ENCODE measurements around the gene CES3.
"Not testable (repeated sequence)": the region's sequence is repeated elsewhere in the genome, so short reads cannot be mapped to it uniquely, and the experiment has no call there.

CES3 gene

DNA sequence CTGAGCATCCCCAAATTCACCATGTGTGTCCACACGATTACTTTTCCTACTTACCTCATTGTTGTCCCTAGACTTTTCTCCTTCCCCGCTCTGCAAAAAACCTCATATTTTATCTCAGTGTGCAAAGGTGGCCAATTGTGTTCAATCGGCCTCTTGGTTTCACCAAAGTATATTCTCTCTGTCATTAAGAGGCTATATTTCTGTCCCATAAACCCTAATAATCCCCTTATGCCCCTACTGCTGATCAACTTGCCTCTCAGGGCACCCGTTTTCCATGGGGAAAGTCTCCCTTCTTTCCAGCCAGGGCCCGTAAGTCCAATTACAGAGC is 14.1 kb upstream of the CES3 start:
- DNase-seq = no peak

DNA sequence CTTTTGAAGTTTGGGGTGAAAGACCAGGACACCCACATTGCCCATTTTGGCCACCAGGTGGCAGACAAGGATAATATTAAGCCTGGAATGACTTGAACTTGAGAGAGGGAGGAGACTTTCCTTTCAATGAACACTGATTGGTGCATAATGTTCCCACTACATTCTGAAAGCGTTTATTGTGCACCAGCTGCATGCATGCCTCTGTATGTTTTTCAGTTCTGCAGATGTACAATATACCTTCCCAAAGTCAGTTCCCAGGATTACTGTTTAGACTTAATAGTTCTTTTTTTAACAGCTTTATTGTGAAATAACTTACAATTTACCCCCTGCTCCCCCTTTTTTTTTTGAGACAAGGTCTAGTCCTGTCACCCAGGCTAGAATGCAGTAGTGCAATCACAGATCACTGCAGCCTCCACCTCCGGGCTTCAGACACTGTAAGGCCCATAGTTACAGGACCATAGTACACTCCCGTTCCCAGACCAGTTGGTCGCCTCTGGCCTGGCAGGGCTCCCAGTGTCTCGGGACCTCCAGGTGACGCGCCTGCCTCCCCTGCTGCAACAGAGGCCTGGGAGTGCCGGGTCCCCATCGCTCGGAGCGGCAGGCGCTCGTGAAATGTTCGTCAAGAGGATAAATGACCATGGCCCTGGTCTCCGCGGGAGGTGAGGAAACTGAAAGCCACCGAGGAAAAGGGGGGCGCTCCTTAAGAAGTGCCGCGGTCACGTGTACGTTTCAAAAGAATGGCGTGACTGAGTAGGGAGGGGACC is 13.6 kb upstream of the CES3 start:
- DNase-seq = peak; percentile 52

DNA sequence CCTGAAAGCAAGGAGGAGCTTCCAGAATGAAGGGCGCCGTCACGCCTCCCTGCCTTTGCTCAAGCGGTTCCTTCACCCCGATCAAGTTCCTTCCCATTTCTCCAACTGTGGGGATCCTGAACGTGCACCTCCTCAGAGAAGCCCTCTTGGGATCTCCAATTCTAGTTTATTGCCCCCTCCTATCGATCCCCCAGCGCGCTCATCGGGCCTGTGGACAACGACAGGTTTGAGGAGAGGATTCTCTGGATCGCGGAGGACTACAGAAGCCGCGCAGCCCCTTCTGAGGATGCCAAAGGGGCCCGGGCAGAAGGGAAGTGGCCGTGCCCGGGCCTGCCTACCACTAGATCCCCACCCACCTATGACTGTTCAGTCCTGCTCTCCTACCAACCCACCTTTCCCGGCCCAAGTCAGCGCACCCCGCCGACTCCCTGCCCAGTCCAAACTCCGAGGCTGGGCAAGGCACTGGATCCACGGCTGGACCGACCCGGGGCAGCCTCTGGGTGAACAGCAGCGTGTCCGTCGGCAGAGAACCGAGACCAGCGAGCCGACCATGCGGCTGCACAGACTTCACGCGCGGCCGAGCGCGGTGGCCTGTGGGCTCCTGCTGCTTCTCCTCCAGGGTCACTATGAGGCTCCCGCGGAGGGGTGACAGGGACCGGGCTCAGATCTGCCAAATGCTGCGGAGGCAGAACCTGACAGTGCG is 12.8 kb upstream of the CES3 start:
- no peak for DNase-seq

DNA sequence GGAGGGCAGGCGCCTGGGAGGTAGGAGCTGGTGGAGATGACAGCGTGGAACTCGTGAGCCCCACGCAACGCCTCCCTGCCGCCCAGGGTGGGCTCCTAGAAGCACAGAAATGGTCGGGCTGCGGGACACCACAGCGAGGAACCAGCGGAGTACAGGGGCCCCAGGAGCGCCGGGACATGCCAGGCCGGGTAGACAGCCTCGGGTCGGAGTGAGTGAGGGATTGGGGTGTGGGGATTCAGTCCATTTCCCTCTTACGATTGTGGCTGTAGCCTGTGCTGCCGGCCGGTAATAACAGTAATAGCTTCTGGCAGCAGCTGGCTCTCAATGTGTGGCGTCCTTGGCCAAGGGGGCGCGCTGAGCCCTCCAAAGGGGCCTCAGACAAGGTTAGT is 12.2 kb upstream of the CES3 start:
- no peak for DNase-seq

DNA sequence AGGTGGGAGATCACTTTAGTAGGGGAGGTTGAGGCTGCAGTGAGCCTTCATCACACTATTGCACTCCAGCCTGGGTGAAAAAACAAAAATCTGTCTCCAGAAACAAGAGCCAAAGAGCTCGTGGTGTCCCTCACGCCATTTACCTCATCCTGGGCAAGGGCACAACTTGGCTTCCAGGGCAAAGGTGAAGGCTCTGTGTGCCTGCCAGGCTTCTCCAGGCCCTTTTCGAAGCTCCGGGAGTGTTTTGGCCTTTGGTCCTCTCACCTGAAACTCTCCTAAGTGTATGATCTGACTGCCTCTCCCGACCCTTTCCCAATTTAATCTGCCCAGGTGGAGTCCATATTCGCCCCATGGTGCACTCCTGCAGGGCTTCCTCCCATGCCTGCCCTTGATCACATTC is 11.6 kb upstream of the CES3 start:
- no peak for DNase-seq

DNA sequence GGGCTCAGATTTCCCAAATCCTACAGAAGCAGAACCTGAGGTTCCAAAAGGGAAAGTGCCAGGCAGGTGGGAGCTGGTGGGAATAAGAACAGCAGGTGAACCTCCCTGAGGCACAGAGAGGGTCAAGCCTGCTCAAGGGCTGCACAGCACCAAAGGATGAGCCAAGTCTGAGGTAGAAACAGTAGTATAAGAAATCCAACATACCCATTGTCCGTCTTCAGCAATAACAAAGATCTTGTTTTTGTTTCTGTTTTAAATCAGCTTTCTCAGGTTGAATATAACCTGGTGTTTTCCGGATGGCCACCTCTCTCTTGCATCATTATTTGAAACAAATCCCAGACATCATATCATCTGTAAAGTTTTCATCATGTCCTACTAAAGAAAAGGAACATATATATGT is 10.6 kb upstream of the CES3 start:
- DNase-seq = no peak

DNA sequence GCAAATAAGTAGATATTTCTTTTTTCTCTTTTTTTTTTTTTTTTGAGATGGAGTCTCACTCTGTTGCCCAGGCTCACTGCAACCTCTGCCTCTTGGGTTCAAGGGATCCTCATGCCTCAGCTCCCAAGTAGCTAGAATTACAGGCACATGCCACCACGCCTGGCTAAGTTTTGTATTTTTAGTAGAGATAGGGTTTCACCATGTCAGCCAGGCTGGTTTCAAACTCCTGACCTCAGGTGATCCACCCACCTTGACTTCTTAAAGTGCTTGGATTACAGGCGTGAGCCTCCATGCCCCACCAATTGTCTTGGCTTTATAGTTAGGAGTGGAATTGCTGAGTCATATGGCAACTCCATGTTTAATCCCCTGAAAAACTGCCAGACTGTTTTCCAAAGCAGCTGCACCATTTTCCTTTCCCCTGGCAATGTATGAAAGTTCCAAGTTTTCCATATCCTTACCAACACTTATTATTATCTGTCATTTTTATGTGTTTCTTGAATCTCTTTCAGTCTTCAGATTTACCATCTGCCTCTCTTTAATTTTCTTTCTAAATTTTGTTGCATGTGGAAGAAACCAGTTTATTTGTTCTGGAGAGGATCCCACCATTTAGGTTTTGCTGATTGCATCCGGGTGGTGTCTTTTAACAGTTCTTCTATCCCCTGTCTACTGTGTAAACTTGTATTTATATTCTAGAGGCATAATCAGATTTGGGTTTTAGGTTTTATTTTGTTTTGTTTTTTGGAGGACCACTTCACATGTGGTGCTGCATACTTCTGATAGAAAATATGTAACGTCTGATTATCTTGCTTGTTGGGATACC is 9.9 kb upstream of the CES3 start:
- no peak for DNase-seq

DNA sequence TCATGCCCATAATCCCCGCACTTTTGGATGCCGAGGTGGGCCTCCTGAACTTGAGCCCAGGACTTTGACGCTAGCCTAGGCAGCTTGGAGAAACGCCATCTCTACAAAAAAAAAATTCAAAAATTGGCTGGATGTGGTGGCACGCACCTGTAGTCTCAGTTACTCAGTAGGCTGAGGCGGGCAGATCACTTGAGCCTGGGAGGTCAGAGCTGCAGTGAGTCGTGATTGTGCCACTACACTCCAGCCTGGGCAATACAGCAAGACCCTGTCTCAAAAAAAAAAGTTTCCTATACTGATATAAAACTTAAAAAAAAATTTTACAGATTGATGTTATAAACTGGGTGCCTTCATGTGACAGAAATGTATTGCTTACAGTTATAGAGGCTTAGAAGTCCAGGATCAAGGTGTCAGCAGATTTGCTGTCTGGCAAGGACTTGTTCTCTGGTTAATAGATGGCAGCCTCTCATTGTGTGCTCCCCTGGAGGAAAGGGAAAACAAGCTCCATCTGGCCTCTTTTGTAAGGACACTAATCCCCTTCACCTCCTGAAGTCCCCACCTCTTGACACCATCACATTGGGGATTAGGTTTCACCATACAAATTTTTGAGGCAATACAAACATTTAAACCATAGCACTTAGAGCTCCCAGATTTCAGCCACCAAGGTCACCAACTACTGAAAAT is 8.5 kb upstream of the CES3 start:
- no peak for DNase-seq

DNA sequence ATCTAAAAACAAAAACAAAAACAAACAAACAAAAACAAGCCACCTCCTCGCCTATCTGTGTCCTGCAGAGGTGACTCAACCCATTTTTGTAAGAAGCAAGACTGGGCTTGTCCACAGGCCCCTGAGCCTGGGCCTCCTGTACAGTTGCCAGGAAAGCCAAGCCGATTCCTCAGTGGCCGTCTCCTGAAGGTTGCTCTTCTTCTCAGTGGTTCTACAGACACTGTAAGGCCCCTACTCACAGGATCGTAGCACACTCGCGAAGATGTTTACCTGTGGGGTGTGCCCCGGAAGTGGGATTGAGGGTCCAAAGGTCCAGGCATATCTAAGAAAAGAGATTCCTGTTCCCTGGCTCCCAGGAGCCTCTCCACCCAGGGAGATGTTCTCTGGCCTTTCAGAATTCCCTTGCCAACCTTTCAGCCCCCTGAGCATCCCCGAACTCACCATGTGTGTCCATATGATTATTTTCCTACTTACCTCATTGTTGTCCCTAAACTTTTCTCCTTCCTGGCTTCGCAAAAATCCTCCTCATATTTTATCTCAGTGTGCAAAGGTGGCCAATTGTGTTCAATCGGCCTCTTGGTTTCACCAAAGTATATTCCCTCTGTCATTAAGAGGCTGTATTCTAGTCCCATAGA is 7.5 kb upstream of the CES3 start:
- no peak for DNase-seq

DNA sequence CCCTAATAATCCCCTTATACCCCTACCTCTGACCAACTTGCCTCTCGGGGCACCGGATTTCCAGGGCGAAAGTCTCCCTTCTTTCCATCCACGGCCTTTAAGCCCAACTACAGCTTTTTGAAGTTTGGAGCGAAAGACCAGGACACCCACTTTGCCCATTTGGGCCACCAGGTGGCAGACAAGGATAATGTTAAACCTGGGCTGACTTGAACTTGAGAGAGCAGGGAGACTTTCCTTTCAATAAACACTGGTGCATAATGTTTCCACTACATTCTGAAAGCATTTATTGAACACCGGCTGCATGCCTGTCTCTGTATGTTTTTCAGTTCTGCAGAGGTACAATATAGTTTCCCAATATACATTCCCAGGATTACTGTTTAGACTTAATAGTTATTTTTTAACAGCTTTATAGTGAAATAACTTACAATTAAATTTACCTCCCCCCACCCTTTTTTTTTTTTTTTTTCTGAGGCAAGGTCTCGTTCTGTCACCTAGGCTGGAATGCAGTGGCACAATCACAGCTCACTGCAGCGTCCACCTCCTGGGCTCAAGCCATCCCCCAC is 6.9 kb upstream of the CES3 start:
- DNase-seq = peak; percentile 27

DNA sequence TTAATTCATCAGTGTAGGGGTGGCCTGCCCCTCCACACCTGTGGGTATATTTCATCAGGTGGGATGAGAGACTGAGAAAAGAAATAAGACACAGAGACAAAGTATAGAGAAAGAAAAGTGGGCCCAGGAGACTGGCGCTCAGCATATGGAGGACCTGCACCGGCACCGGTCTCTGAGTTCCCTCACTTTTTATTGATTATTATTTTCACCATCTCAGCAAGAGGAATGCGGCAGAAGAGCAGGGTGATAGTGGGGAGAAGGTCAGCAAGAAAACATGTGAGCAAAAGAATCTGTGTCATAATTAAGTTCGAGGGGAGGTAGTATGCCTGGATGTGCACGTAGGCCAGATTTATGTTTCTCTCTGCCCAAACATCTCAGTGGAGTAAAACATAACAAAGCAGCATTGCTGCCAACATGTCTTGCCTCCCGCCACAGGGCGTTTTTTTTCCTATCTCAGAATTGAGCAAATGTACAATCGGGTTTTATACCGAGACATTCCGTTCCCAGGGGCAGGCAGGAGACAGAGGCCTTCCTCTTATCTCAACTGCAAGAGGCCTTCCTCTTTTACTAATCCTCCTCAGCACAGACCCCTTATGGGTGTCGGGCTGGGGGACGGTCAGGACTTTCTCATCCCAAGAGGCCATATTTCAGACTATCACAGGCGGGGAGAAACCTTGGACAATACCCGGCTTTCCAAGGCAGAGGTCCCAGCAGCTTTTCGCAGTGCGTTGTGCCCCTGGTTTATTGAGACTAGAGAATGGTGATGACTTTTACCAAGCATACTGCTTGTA is 5.5 kb upstream of the CES3 start:
- DNase-seq = not testable (repeated sequence)

DNA sequence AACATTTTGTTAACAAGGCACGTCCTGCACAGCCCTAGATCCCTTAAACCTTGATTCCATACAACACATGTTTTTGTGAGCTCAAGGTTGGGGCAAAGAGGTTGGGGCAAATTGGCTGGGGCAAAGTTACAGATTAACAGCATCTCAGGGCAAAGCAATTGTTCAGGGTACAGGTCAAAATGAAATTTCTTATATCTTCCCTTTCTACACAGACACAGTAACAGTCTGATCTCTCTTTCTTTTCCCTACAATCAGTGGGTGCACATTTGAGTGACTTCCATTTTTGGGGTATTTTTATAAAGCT is 5.0 kb upstream of the CES3 start:
- DNase-seq = not testable (repeated sequence)

DNA sequence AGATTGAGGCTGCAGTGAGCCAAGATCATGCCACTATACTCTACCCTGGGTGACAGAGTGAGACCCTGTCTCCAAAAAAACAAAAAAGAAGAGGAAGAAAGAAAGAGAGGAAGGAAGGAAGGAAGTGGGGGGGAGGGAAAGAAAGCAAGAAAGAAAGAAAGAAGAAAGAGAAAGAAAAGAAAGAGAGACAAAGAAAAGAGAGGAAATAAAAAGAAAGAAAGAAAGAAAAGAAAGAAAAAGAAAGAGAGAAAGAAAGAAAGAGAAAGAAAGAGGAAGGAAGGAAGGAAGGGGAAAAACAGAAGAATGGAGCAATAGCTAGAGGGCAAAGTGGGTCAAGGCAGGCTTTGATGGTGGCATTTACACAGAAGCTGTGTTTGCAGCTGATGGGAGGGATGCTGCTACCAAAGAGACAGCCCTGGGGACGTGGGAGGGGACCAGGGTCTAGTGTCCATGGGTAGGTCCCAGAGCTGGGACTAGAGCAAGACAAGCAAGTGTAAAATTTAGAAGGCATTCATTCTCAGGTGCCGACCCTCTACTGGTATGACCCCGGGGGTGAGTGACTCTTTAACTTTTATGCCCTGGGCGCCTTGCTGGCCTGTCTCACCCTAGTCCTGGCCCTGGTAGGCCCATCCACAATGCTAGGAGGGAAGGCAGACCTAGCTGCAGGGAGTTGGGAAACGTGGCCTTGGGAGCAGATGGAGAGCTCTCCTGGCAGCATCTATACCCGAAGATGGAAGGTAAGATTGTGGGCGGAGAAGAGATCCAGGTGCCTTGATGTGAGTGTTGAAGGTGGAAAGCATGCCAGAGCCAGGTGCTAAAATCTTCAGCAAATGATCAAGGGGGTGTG is 2.0 kb upstream of the CES3 start:
- no peak for DNase-seq

DNA sequence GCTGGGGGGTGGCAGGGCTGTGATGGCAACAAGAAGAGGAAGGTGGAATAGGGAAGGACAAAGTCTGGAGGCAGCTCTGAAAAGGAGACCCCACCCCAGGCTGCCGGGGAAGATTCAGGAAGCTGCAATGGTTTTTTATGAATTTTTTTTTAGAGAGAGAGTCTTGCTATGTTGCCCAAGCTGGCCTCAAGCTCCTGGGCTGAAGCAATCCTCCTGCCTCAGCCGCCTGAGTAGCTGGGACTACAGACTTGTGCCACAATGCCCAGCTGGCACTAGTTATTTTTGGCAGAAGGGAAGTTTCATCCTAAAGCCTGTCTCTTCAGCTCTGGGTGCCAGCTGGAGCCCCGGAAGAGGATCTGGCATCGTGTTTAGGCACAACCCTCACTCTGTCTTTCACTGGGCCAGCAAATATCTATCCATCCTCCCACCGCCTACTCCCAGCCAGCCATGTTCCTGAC is 1.3 kb upstream of the CES3 start:
- no peak for DNase-seq

DNA sequence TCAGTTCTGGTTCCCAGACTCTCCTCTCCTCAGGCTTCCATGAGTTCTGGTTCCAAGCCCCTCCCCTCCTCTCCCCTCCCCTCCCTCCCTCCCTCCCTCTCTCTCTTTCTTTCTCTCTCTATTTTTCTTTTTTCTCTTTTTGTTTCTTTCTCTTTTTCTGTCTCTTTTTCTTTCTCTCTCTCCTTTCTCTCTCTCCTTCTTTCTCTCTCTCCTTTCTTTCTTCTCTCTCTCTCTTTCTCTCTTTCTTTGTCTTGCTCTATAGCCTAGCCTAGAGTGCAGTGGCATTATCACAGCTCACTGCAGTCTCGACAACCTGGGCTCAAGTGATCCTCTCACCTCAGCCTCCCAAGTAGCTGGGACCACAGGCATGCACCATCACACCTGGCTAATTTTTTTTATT is 796 bp upstream of the CES3 start:
- no peak for DNase-seq

DNA sequence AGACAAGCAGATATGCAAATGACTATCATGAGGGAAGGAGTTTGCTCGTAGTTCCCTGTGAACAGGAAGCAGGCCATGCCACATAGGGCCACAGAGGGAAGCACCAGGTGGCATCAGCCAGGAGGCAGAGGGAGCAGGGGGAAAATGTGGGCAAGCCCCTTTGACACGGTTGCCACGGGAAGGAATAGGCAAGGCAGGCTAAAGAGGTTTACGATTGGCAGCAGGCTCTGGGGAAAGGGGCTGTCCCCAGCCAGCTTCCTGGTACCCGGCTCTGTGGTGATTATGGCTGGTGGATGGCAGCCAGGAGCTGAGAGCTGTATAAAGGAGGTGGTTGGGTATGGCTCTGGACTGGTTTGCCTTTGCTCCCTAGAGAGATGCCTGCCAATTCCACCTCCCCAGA is 848 bp downstream of the CES3 start:
- no peak for DNase-seq

DNA sequence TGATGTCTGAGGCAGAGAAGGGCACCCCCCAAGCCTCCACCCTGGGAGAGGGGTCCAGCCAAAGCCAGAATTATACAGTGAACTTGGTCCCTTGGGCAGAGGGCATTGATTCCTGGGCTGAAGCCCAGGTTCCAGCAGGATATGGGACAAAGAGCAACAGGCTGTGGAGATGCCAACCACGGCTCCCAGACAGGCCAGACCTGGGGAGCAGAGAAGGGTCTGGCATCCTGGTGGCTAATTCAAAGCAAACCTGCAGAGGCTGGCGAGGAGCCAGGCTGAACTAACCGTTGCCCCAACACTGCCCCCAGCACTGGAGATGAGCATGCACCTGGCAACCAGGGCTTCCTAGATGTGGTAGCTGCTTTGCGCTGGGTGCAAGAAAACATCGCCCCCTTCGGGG is 3.0 kb downstream of the CES3 start:
- no peak for DNase-seq

DNA sequence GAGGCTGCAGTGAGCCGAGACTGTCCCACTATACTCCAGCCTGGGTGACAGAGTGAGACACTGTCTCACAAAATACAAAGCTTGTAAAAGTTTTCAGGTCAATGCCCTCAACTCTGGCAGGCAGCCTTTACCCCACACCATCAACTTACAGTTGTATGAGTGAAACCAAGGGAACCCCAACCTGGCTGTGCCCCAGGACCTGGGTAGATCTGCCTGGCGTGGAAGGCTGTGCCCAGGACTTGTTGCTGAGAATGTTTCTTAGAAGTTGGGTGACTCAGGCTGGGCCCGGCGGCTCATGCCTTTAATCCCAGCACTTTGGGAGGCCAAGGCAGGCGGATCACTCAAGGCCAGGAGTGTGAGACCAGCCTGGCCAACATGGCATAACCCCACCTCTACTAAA is 7.8 kb downstream of the CES3 start:
- DNase-seq = no peak

DNA sequence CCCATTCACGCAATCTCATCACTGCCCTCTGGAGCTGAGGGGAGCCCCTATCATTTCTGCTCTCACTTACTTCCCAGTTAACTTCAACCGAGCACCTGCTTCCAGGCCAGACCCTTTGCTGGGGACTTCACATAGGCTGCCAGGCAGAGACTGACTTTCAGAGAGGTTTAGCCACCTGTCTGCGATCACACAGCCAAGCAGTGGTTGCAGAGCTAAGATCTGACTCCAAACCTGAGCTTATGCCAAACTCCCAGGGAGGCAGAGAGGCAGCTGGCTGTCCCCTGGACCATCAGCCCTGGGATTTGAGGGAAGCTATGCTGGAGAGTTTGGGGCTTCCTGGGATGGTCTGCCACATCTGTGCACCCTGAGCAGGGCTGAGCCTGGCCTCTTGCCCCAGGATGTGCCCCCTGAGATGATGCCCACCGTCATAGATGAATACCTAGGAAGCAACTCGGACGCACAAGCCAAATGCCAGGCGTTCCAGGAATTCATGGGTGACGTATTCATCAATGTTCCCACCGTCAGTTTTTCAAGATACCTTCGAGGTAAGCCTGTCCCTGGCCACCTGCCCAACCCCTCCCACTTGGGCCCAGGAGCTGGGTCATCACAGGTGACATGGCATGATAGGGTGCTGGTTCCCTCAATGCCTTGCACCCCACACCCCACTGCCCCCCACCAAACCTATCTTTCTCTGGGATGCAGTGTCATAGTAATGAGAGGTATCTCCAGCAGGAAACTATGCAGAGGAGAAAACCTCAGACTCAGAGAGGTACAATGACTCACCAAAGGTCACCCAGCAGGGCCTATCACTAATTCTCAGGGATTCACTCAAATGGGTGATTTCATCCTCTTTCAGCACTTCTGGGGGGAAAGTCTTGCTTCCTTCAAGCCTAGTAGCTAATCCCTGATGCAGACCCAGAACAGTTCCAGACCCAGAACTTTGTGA is 10.0 kb downstream of the CES3 start:
- no peak for DNase-seq

DNA sequence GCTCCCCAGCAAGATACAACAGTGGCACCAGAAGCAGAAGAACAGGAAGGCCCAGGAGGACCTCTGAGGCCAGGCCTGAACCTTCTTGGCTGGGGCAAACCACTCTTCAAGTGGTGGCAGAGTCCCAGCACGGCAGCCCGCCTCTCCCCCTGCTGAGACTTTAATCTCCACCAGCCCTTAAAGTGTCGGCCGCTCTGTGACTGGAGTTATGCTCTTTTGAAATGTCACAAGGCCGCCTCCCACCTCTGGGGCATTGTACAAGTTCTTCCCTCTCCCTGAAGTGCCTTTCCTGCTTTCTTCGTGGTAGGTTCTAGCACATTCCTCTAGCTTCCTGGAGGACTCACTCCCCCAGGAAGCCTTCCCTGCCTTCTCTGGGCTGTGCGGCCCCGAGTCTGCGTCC is 11.9 kb downstream of the CES3 start:
- DNase-seq = no peak
